ENCODE data around the gene C16orf89.
A peak's percentile ranks its signal among the peaks of the same experiment; 100 is the strongest.

The C16orf89 gene

DNA sequence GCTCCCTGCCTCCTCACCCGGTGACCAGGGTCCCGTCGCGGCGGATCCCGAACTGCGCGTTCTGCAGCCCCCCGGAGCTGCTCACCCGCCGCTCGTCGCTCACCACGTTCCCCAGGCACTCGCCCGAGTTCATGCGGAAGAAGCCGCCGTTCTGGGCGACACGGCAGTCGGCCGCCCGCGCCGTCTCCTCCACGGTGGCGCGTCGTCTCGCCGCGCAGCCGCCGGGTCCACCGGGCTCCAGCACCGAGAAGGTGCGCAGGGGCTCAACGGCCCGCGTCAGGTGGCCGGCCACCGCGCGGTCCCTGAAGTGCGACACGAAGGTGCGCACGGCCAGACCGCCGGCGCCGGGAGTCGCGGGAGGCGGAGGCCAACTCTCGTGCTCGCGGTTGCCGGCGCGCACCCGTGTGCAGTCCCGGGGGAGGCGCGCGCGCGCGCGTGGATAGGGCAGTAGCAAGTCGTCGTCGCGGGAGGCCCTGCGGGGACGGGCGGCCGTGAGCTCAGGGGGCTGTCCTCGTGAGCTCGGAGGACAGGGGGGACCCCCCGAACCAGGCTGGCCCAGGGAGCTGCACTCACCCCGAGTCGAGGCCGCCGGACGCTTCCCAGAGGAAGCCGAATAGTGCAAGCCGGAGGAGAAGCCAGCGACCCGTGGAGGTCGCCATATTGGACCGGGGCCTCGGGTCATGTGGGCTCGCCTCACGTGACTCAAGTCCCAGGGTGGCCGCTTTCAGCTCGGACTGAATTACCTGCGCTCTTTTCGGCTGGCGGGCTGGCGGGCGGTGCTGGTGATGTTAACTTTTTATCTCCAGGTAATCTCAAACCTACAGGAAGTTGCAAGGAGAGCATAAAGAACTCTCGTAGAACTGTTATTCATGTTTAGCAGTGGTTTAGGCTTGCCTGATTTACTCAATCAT is 32.2 kb downstream of the C16orf89 start, which contains the start of gene NAGPA (continued):
- TF ChIP-seq, protein P1, sequence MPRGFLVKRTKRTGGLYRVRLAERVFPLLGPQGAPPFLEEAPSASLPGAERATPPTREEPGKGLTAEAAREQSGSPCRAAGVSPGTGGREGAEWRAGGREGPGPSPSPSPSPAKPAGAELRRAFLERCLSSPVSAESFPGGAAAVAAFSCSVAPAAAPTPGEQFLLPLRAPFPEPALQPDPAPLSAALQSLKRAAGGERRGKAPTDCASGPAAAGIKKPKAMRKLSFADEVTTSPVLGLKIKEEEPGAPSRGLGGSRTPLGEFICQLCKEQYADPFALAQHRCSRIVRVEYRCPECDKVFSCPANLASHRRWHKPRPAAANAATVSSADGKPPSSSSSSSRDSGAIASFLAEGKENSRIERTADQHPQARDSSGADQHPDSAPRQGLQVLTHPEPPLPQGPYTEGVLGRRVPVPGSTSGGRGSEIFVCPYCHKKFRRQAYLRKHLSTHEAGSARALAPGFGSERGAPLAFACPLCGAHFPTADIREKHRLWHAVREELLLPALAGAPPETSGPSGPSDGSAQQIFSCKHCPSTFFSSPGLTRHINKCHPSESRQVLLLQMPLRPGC (tag by site-specific recombination; IDR thresholded peaks at IDR 0.05), result peak; percentile 68
- 0 out of 2 replicates have a peak, but pooled peaks have one; percentile 47 for TF ChIP-seq KLF7 (tag by site-specific recombination; IDR thresholded peaks at IDR 0.05; ENCODE audit: borderline replicate concordance)
- peak; percentile 76; the same call in 1 of the 2 replicates for TF ChIP-seq ZFP37 (tag by site-specific recombination; IDR thresholded peaks at IDR 0.05)
- no peak for TF ChIP-seq ZNF302 (tag by site-specific recombination; IDR thresholded peaks at IDR 0.05; ENCODE audit: low read depth)
- no peak for TF ChIP-seq PRDM1 (tag by site-specific recombination; IDR thresholded peaks at IDR 0.05)
- TF ChIP-seq KLF16 (tag by site-specific recombination; IDR thresholded peaks at IDR 0.05), result peak; percentile 76
- TF ChIP-seq ZNF571 (tag by site-specific recombination; IDR thresholded peaks at IDR 0.05), result no peak
- no peak for TF ChIP-seq ZNF311 (tag by site-specific recombination; IDR thresholded peaks at IDR 0.05; ENCODE audit: borderline replicate concordance)
- TF ChIP-seq ZNF423 (tag by site-specific recombination; IDR thresholded peaks at IDR 0.05), result no peak
- TF ChIP-seq ZNF266 (tag by site-specific recombination; IDR thresholded peaks at IDR 0.05; ENCODE audit: low read depth), result no peak
- TF ChIP-seq ZNF248 (tag by site-specific recombination; IDR thresholded peaks at IDR 0.05), result no peak
- TF ChIP-seq TRIM28 (IDR thresholded peaks at IDR 0.05; ENCODE audit: borderline replicate concordance, low read length), result no peak
- TF ChIP-seq ZNF600 (tag by site-specific recombination; IDR thresholded peaks at IDR 0.05), result no peak; the same call in 1 of the 2 replicates
- peak; percentile 24; the same call in 1 of the 2 replicates for TF ChIP-seq HOXD13 (CRISPR knock-in tag; IDR thresholded peaks at IDR 0.05; ENCODE audit: borderline replicate concordance)
- TF ChIP-seq ZBTB21 (tag by site-specific recombination; IDR thresholded peaks at IDR 0.05), result peak; percentile 29; the same call in 1 of the 2 replicates
- no peak for TF ChIP-seq IKZF3 (tag by site-specific recombination; IDR thresholded peaks at IDR 0.05)
- peak; percentile 79 for TF ChIP-seq KLF8 (tag by site-specific recombination; IDR thresholded peaks at IDR 0.05)
- 0 out of 2 replicates have a peak, but pooled peaks have one; percentile 22 for TF ChIP-seq KLF9 (tag by site-specific recombination; IDR thresholded peaks at IDR 0.05; ENCODE audit: low read depth)
- no peak for TF ChIP-seq ZNF514 (tag by site-specific recombination; IDR thresholded peaks at IDR 0.05)
- TF ChIP-seq, protein P2, sequence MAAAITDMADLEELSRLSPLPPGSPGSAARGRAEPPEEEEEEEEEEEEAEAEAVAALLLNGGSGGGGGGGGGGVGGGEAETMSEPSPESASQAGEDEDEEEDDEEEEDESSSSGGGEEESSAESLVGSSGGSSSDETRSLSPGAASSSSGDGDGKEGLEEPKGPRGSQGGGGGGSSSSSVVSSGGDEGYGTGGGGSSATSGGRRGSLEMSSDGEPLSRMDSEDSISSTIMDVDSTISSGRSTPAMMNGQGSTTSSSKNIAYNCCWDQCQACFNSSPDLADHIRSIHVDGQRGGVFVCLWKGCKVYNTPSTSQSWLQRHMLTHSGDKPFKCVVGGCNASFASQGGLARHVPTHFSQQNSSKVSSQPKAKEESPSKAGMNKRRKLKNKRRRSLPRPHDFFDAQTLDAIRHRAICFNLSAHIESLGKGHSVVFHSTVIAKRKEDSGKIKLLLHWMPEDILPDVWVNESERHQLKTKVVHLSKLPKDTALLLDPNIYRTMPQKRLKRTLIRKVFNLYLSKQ (tag by site-specific recombination; IDR thresholded peaks at IDR 0.05; ENCODE audit: borderline replicate concordance), result no peak
- TF ChIP-seq, protein P3, sequence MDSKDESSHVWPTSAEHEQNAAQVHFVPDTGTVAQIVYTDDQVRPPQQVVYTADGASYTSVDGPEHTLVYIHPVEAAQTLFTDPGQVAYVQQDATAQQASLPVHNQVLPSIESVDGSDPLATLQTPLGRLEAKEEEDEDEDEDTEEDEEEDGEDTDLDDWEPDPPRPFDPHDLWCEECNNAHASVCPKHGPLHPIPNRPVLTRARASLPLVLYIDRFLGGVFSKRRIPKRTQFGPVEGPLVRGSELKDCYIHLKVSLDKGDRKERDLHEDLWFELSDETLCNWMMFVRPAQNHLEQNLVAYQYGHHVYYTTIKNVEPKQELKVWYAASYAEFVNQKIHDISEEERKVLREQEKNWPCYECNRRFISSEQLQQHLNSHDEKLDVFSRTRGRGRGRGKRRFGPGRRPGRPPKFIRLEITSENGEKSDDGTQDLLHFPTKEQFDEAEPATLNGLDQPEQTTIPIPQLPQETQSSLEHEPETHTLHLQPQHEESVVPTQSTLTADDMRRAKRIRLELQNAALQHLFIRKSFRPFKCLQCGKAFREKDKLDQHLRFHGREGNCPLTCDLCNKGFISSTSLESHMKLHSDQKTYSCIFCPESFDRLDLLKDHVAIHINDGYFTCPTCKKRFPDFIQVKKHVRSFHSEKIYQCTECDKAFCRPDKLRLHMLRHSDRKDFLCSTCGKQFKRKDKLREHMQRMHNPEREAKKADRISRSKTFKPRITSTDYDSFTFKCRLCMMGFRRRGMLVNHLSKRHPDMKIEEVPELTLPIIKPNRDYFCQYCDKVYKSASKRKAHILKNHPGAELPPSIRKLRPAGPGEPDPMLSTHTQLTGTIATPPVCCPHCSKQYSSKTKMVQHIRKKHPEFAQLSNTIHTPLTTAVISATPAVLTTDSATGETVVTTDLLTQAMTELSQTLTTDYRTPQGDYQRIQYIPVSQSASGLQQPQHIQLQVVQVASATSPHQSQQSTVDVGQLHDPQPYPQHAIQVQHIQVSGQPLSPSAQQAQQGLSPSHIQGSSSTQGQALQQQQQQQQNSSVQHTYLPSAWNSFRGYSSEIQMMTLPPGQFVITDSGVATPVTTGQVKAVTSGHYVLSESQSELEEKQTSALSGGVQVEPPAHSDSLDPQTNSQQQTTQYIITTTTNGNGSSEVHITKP (tag by site-specific recombination; IDR thresholded peaks at IDR 0.05), result peak; percentile 60
- TF ChIP-seq, protein P4, sequence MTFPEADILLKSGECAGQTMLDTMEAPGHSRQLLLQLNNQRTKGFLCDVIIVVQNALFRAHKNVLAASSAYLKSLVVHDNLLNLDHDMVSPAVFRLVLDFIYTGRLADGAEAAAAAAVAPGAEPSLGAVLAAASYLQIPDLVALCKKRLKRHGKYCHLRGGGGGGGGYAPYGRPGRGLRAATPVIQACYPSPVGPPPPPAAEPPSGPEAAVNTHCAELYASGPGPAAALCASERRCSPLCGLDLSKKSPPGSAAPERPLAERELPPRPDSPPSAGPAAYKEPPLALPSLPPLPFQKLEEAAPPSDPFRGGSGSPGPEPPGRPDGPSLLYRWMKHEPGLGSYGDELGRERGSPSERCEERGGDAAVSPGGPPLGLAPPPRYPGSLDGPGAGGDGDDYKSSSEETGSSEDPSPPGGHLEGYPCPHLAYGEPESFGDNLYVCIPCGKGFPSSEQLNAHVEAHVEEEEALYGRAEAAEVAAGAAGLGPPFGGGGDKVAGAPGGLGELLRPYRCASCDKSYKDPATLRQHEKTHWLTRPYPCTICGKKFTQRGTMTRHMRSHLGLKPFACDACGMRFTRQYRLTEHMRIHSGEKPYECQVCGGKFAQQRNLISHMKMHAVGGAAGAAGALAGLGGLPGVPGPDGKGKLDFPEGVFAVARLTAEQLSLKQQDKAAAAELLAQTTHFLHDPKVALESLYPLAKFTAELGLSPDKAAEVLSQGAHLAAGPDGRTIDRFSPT (tag by site-specific recombination; IDR thresholded peaks at IDR 0.05), result no peak
- TF ChIP-seq, protein P5, sequence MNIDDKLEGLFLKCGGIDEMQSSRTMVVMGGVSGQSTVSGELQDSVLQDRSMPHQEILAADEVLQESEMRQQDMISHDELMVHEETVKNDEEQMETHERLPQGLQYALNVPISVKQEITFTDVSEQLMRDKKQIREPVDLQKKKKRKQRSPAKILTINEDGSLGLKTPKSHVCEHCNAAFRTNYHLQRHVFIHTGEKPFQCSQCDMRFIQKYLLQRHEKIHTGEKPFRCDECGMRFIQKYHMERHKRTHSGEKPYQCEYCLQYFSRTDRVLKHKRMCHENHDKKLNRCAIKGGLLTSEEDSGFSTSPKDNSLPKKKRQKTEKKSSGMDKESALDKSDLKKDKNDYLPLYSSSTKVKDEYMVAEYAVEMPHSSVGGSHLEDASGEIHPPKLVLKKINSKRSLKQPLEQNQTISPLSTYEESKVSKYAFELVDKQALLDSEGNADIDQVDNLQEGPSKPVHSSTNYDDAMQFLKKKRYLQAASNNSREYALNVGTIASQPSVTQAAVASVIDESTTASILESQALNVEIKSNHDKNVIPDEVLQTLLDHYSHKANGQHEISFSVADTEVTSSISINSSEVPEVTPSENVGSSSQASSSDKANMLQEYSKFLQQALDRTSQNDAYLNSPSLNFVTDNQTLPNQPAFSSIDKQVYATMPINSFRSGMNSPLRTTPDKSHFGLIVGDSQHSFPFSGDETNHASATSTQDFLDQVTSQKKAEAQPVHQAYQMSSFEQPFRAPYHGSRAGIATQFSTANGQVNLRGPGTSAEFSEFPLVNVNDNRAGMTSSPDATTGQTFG (tag by site-specific recombination; IDR thresholded peaks at IDR 0.05; ENCODE audit: borderline replicate concordance), result no peak
- TF ChIP-seq ZNF354C (tag by site-specific recombination; IDR thresholded peaks at IDR 0.05; ENCODE audit: borderline replicate concordance, low read depth), result no peak
- TF ChIP-seq YY2 (tag by site-specific recombination; IDR thresholded peaks at IDR 0.05), result peak; percentile 98
- TF ChIP-seq GLI2 (tag by site-specific recombination; IDR thresholded peaks at IDR 0.05; ENCODE audit: borderline replicate concordance, low read depth), result no peak
- TF ChIP-seq ZNF335 (tag by site-specific recombination; conservative IDR thresholded peaks at IDR 0.05), result peak; percentile 87
- no peak for TF ChIP-seq ZNF155 (tag by site-specific recombination; IDR thresholded peaks at IDR 0.05)

Measured in HEK293 (cell line).